Measurements from ENCODE around the gene PRM3. TPM values are rescaled to one million over a fixed set of nuclear protein-coding genes. Genes with fewer than 3 reads are reported as not detected.

The PRM3 gene
- total and polyA plus RNA-seq, 9 donors, result not detected

DNA sequence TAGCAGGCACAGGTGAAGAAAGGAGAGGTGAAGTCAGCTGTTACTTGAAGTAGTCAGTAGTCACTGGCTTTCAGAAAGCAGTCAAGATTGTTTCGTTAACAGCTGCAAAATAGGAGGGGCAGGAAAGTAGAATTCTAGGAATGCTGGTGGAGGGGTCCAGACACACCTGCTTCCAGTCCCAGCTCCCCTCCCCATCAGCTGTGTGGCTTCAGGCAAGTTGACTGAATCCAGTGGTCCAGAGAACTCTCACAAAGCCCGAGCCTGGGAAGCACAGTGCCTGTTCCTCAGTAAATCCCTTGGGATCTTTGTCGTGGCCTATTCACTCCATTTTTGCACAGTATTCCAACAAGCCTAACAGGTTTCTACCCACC is 12.8 kb downstream of the PRM3 start:
- intact Hi-C loops (cut with DNase I), result loop anchor here in 1 of 4 donors (5.0 kb wide), 1 partner anchor 62 kb away; no protein-coding TSS in a partner anchor
- 60 to 92% (median 79%) methylated on average over 3 of the region's 3 CpGs for WGBS, 3 donors
- TF ChIP-seq, protein P1, sequence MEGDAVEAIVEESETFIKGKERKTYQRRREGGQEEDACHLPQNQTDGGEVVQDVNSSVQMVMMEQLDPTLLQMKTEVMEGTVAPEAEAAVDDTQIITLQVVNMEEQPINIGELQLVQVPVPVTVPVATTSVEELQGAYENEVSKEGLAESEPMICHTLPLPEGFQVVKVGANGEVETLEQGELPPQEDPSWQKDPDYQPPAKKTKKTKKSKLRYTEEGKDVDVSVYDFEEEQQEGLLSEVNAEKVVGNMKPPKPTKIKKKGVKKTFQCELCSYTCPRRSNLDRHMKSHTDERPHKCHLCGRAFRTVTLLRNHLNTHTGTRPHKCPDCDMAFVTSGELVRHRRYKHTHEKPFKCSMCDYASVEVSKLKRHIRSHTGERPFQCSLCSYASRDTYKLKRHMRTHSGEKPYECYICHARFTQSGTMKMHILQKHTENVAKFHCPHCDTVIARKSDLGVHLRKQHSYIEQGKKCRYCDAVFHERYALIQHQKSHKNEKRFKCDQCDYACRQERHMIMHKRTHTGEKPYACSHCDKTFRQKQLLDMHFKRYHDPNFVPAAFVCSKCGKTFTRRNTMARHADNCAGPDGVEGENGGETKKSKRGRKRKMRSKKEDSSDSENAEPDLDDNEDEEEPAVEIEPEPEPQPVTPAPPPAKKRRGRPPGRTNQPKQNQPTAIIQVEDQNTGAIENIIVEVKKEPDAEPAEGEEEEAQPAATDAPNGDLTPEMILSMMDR (IDR thresholded peaks at IDR 0.05), result no peak
- TF ChIP-seq EP300 (IDR thresholded peaks at IDR 0.05) (no peak), POLR2A (IDR thresholded peaks at IDR 0.05) (no peak)
- H3K4me3 ChIP-seq, result no peak overlapping the region
- no peak overlapping the region for H3K27ac ChIP-seq
- DNase-seq, result no peak
- H3K27me3 ChIP-seq, result no peaks in the 10 kb centered on the region
- no peaks in the 10 kb centered on the region for H3K36me3 ChIP-seq
- no peaks in the 10 kb centered on the region for H3K9me3 ChIP-seq
- peaks cover 2% of the 10 kb centered on the region for H3K4me1 ChIP-seq (ENCODE audit: insufficient read depth)

DNA sequence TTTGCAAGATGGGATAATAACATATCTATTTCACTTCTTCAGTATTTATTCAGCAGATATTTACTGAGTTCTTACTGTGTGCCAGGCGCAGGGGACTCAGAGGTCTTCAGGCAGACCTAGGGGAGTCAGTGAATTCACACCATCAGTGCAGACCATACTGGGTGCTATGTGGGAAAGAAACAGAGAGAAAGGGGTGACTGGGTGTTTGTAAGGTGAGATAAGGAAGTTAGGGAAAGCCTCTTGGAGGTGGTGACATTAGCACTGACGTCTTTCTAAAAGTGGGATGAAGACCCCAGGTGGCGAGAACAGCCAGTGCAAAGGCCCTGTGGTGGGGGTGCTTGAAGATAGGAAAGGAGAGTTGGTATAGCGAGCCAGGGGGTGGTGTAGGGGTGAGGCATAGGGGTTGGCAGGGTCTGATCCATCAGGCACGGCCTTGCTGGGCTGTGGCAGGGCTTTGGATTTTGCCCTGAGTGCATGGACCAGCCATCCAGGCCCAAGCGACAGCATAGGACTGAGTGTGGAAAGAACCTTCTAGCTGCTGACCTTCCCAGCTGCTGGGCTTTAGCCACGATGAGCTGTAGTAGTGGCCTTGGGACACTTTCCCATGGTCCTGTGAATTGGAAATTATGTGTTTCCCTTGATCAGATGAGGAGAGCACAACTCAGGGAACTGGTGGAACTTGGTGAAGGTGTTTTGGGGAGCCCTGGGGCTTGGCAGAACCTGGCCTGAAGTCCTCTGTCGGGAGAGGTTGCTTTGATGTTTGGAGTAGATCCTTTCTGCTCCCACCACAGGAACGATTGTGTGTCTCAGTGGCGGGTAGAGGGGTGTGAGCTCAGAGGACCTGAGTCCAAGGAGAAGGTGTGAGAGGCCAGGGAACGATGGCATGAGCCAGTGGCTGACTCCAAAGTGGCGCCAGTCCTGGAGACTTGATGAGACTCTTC is 13.5 kb downstream of the PRM3 start:
- Histone ChIP-seq H3K27me3 (no peaks in the 10 kb centered on the region), H3K27ac (no peak overlapping the region), H3K9me3 (no peaks in the 10 kb centered on the region), H3K36me3 (no peaks in the 10 kb centered on the region), H3K4me3 (no peak overlapping the region), H3K4me1 (ENCODE audit: insufficient read depth) (peaks cover 2% of the 10 kb centered on the region)
- intact Hi-C loops (cut with DNase I), result loop anchor here (5.0 to 10.0 kb wide), 4 partner anchors 52 to 97 kb away; partner anchors contain the start of gene RMI2 (in 2 of the 4)
- TF ChIP-seq, protein P1 (IDR thresholded peaks at IDR 0.05), result no peak
- TF ChIP-seq POLR2A (IDR thresholded peaks at IDR 0.05) (no peak), EP300 (IDR thresholded peaks at IDR 0.05) (no peak)
- DNase-seq, result no peak
- WGBS, 3 donors, result 77 to 85% (median 80%) methylated on average over 12 of the region's 12 CpGs

DNA sequence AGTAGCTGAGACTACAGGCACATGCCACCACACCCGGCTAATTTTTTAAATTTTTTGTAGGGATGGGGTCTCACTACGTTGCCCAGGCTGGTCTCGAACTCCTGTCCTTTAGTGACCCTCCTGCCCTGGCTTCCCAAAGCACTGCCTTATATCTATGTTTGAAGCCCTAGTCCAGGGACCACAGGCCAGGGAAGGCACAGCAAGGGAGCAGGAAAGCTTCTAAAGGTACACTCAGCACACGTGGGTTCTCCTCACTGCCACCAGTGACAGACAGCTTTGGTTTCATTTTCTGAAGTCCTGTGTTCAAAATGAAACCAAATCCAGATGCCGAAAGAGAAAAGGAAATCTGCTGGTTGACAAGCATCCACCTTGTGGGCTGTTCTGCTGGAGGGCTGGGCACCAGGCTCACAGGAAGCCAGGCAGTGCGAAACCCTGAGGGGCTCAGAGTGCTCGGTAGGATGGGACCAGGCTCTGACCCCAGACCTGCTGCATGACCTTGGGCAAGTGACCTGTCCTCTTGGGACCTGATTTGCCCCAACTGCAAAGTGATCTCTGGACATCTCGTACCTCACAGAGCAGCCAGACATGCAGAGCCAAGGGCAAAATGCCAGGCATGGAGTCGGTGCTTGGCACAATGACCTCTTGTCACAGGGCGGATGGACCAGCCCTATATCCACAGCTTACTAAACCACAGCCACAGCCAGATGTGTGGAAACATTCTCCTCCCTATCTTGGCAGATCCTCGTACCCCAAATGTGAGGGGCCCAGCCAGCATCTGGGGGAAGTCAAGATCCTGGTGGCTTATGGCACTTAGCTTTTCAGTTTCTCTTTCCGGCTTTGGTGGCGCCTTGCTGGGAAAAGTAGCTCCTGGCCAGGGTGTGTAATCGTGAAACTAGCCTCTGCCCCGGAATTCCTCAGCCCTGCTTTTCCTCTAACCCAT is 14.6 kb downstream of the PRM3 start:
- TF ChIP-seq EP300 (IDR thresholded peaks at IDR 0.05), result no peak
- TF ChIP-seq, protein P1 (IDR thresholded peaks at IDR 0.05), result no peak
- TF ChIP-seq POLR2A (IDR thresholded peaks at IDR 0.05), result no peak
- Histone ChIP-seq H3K27ac (no peak overlapping the region), H3K27me3 (no peaks in the 10 kb centered on the region), H3K36me3 (no peaks in the 10 kb centered on the region), H3K4me3 (no peak overlapping the region), H3K9me3 (no peaks in the 10 kb centered on the region), H3K4me1 (ENCODE audit: insufficient read depth) (peaks cover 6% of the 10 kb centered on the region)
- intact Hi-C loops (cut with DNase I), result loop anchor here (5.0 to 10.0 kb wide), 3 partner anchors 53 to 98 kb away; partner anchors contain the start of gene RMI2 (in 2 of the 4)
- DNase-seq, result peak in 2 of 5 donors; percentile 29 to 40
- 52 to 64% (median 58%) methylated on average over 15 of the region's 15 CpGs for WGBS, 3 donors

Measured in ovary (tissue), 9 donors.